ENCODE measurements around the gene PIEZO2. TPM values are rescaled to one million over a fixed set of nuclear protein-coding genes. Genes with fewer than 3 reads are reported as not detected.

Gene PIEZO2
- total RNA-seq, 1 donor from 2014 or later, result 4.2 TPM

GRCh38 chr18:10798727-10799550, 350.4 kb downstream of the PIEZO2 start:
- H3K4me3 Mint-ChIP-seq, result no peak overlapping the region
- H3K27ac Mint-ChIP-seq, result no peak overlapping the region
- H3K4me2 ChIP-seq, result no peak overlapping the region

GRCh38 chr18:10797896-10798295, 351.5 kb downstream of the PIEZO2 start:
- Mint-ChIP-seq H3K4me1 (no peaks in the 10 kb centered on the region), H3K27me3 (ENCODE audit: insufficient read depth, low read depth) (peaks cover 2% of the 10 kb centered on the region), H3K36me3 (peaks cover 4% of the 10 kb centered on the region), H3K9me3 (no peaks in the 10 kb centered on the region), H3K4me3 (no peak overlapping the region), H3K27ac (no peak overlapping the region)
- no peak overlapping the region for H3K27ac ChIP-seq
- H3K36me3 ChIP-seq, result no peaks in the 10 kb centered on the region
- no peak overlapping the region for H2AFZ ChIP-seq (replicated peaks)
- H3K9ac ChIP-seq, result no peak overlapping the region
- no peaks in the 10 kb centered on the region for H4K20me1 ChIP-seq (ENCODE audit: low read depth)
- no peaks in the 10 kb centered on the region for H3F3A ChIP-seq (ENCODE audit: low read depth)
- no peaks in the 10 kb centered on the region for H3K4me1 ChIP-seq
- H3K4me2 ChIP-seq, result no peak overlapping the region
- H3K79me2 ChIP-seq (ENCODE audit: low read depth), result no peaks in the 10 kb centered on the region
- H3K9me3 ChIP-seq (ENCODE audit: low read depth), result no peaks in the 10 kb centered on the region
- no peak for TF ChIP-seq EZH2phosphoT487 (IDR thresholded peaks at IDR 0.05)
- TF ChIP-seq EZH2 (IDR thresholded peaks at IDR 0.05), result no peak
- no peak for TF ChIP-seq CTCF (IDR thresholded peaks at IDR 0.05)
- H3K4me3 ChIP-seq, result no peak overlapping the region
- H3K27me3 ChIP-seq, result no peaks in the 10 kb centered on the region
- DNase-seq (ENCODE audit: low spot score), result no peak

More at GRCh38 chr18:10798727-10799550, 350.4 kb downstream of the PIEZO2 start:
- Histone ChIP-seq H3K9me3 (ENCODE audit: low read depth) (no peaks in the 10 kb centered on the region), H4K20me1 (ENCODE audit: low read depth) (no peaks in the 10 kb centered on the region), H3K27ac (no peak overlapping the region), H3F3A (ENCODE audit: low read depth) (no peaks in the 10 kb centered on the region), H3K27me3 (no peaks in the 10 kb centered on the region), H3K9ac (no peak overlapping the region), H3K4me3 (no peak overlapping the region), H2AFZ (replicated peaks) (no peak overlapping the region), H3K36me3 (no peaks in the 10 kb centered on the region), H3K79me2 (ENCODE audit: low read depth) (no peaks in the 10 kb centered on the region), H3K4me1 (no peaks in the 10 kb centered on the region)
- Mint-ChIP-seq H3K36me3 (peaks cover 4% of the 10 kb centered on the region), H3K4me1 (no peaks in the 10 kb centered on the region), H3K9me3 (no peaks in the 10 kb centered on the region), H3K27me3 (ENCODE audit: insufficient read depth, low read depth) (peaks cover 2% of the 10 kb centered on the region)
- DNase-seq (ENCODE audit: low spot score), result no peak
- no peak for TF ChIP-seq EZH2 (IDR thresholded peaks at IDR 0.05)
- no peak for TF ChIP-seq EZH2phosphoT487 (IDR thresholded peaks at IDR 0.05)
- no peak for TF ChIP-seq CTCF (IDR thresholded peaks at IDR 0.05)

GRCh38 chr18:10794771-10795170, 354.6 kb downstream of the PIEZO2 start:
- H3K27me3 ChIP-seq, result no peaks in the 10 kb centered on the region
- no peaks in the 10 kb centered on the region for H4K20me1 ChIP-seq (ENCODE audit: low read depth)
- no peaks in the 10 kb centered on the region for H3F3A ChIP-seq (ENCODE audit: low read depth)
- no peak overlapping the region for H3K9ac ChIP-seq
- no peaks in the 10 kb centered on the region for H3K9me3 ChIP-seq (ENCODE audit: low read depth)
- Mint-ChIP-seq H3K27ac (no peak overlapping the region), H3K9me3 (no peaks in the 10 kb centered on the region), H3K4me1 (no peaks in the 10 kb centered on the region), H3K27me3 (ENCODE audit: insufficient read depth, low read depth) (peaks cover 2% of the 10 kb centered on the region), H3K4me3 (no peak overlapping the region), H3K36me3 (peaks cover 3% of the 10 kb centered on the region)
- DNase-seq (ENCODE audit: low spot score), result no peak
- H3K27ac ChIP-seq, result no peak overlapping the region
- no peaks in the 10 kb centered on the region for H3K4me1 ChIP-seq
- H3K4me3 ChIP-seq, result no peak overlapping the region
- no peaks in the 10 kb centered on the region for H3K36me3 ChIP-seq
- H3K4me2 ChIP-seq, result no peak overlapping the region
- H2AFZ ChIP-seq (replicated peaks), result no peak overlapping the region
- H3K79me2 ChIP-seq (ENCODE audit: low read depth), result no peaks in the 10 kb centered on the region
- TF ChIP-seq EZH2 (IDR thresholded peaks at IDR 0.05) (no peak), EZH2phosphoT487 (IDR thresholded peaks at IDR 0.05) (no peak), CTCF (IDR thresholded peaks at IDR 0.05) (no peak)
